ENCODE results near the gene GRAMD1A.

- no peak for TF ChIP-seq CTCF (IDR thresholded peaks at IDR 0.05)
- TF ChIP-seq POLR2A (IDR thresholded peaks at IDR 0.05): no peak
These were observed 3.0 kb upstream of the GRAMD1A start for GRCh38 chr19:34997071-34997617.

Data from esophagus squamous epithelium (tissue), 4 donors.